GM12878 (cell line): ENCODE results near the gene SH3BP5. TPM values are rescaled to one million over a fixed set of nuclear protein-coding genes. Genes with fewer than 3 reads are reported as not detected.

Experiments
- ATAC-seq: fragments of 200-7000 bp; cut with Tn5 transposase; 3 replicates; pipeline ENCODE4 v1.9.1; 2020; ENCODE audit warnings: mild to moderate bottlenecking, moderate library complexity
- BruUV-seq: library from RNA; stranded (reverse); fragments of 400-500 nt; replicated peaks from 2 replicates; lab custom pipeline; 2021; lab: Mats Ljungman, UMichigan
- CTCF ChIA-PET: fragments of 300-600 bp; sonication (Branson Sonifier 250); formaldehyde crosslinking; extraction: SDS; loops from one replicate; lab custom pipeline; 2021; ENCODE audit warnings: inconsistent platforms; lab: Yijun Ruan, JAX
- POLR2A ChIA-PET: fragments of 350-600 bp; formaldehyde crosslinking; extraction: SDS; loops from one replicate; lab custom pipeline; 2021; ENCODE audit warnings: inconsistent platforms; lab: Charles Lee
- RAD21 ChIA-PET: fragments of 300-600 bp; sonication (Branson Sonifier 250); formaldehyde crosslinking; loops from one replicate; lab custom pipeline; 2023; ENCODE audit warnings: antibody characterized with exemption; ENCODE audit not compliant: unreplicated experiment; lab: Charles Lee
- SMC1A ChIA-PET: fragments of 300-600 bp; sonication (Branson Sonifier 250); formaldehyde crosslinking; loops from one replicate; lab custom pipeline; 2023; ENCODE audit not compliant: unreplicated experiment, uncharacterized antibody; lab: Charles Lee
- DNase-seq: peaks from one replicate; pipeline ENCODE4 v3.0.0-alpha.2; 2011; ENCODE audit warnings: low read depth, low spot score
- FAIRE-seq: peaks from 3 replicates; lab custom pipeline; 2011; peaks lifted over from hg19 to GRCh38; lab: Jason Lieb, UNC
- H2AFZ ChIP-seq: 2 replicates; pipeline ENCODE4 v1.6.0; 2011; ENCODE audit warnings: low read depth, low read length, control low read depth; ENCODE audit not compliant: control insufficient read depth
- H3K27ac ChIP-seq: 2 replicates; pipeline ENCODE4 v1.5.1; 2011; ENCODE audit warnings: control low read depth; ENCODE audit not compliant: control insufficient read depth, insufficient read depth
- H3K27me3 ChIP-seq, 2 experiments: replicated peaks in 1 of 2; 2 replicates each; pipeline versions ENCODE4 v1.6.0 to v1.6.1; 2011; ENCODE audit warnings: low read length in 1 of 2; ENCODE audit not compliant: control insufficient read depth in 2 of 2, insufficient read depth in 2 of 2
- H3K36me3 ChIP-seq, 2 experiments: 2 replicates each; pipeline ENCODE4 v1.5.1; 2011; ENCODE audit warnings: low read length in 1 of 2; ENCODE audit not compliant: control insufficient read depth in 2 of 2, insufficient read depth in 2 of 2
- H3K4me1 ChIP-seq: 2 replicates; pipeline ENCODE4 v1.6.1; 2011; ENCODE audit warnings: mild to moderate bottlenecking, low read length, moderate library complexity, mixed read lengths; ENCODE audit not compliant: control insufficient read depth, insufficient read depth
- H3K4me2 ChIP-seq: 2 replicates; pipeline ENCODE4 v1.6.0; 2011; ENCODE audit warnings: control low read depth; ENCODE audit not compliant: control insufficient read depth, insufficient read depth
- H3K4me3 ChIP-seq: fragments of 200-600 bp; sonication (generic); 2 replicates; pipeline ENCODE4 v1.5.1; 2016
- H3K79me2 ChIP-seq: 2 replicates; pipeline ENCODE4 v1.6.0; 2011; ENCODE audit warnings: low read length; ENCODE audit not compliant: control insufficient read depth, insufficient read depth
- H3K9ac ChIP-seq: 2 replicates; pipeline ENCODE4 v1.8.0; 2011; ENCODE audit warnings: low read length, control low read depth, mixed read lengths; ENCODE audit not compliant: control insufficient read depth, insufficient read depth
- H3K9me3 ChIP-seq: replicated peaks from 3 replicates; pipeline ENCODE4 v1.5.1; 2011; ENCODE audit warnings: mild to moderate bottlenecking, low read length; ENCODE audit not compliant: control insufficient read depth, insufficient read depth
- H4K20me1 ChIP-seq: 2 replicates; pipeline ENCODE4 v1.6.0; 2011; ENCODE audit not compliant: control insufficient read depth, insufficient read depth
- BCLAF1 ChIP-seq: fragments of 450-650 bp; IDR thresholded peaks from 2 replicates; pipeline ENCODE4 v1.6.1; 2017; ENCODE audit warnings: antibody characterized with exemption, mild to moderate bottlenecking, moderate library complexity
- CTCF ChIP-seq, 3 experiments: IDR thresholded peaks in 2 of 3; conservative IDR thresholded peaks in 1 of 3; 2 replicates each; pipeline ENCODE4 v1.5.1; 2011; ENCODE audit warnings: low read depth in 3 of 3, low read length in 3 of 3, mild to moderate bottlenecking in 3 of 3, control low read depth in 2 of 3, moderate library complexity in 2 of 3, inconsistent platforms in 1 of 3, mixed read lengths in 1 of 3; ENCODE audit not compliant: control insufficient read depth in 2 of 3, insufficient read depth in 1 of 3; ENCODE audit errors: extremely low read depth in 1 of 3
- IKZF1 ChIP-seq: fragments of 450-650 bp; conservative IDR thresholded peaks from 2 replicates; pipeline ENCODE4 v1.6.1; 2017; ENCODE audit warnings: antibody characterized with exemption, mild to moderate bottlenecking
- MYB ChIP-seq: fragments of 150-350 bp; IDR thresholded peaks from 2 replicates; pipeline ENCODE4 v1.6.1; 2014; ENCODE audit warnings: mild to moderate bottlenecking, low read depth, low read length, borderline replicate concordance
- NKRF ChIP-seq: fragments of 450-650 bp; conservative IDR thresholded peaks from 2 replicates; pipeline ENCODE4 v1.6.1; 2017; ENCODE audit warnings: mild to moderate bottlenecking, moderate library complexity
- NR2C2 ChIP-seq: IDR thresholded peaks from 2 replicates; pipeline ENCODE4 v1.6.1; 2011; ENCODE audit warnings: borderline replicate concordance, low read depth; ENCODE audit not compliant: control insufficient read depth, insufficient read length
- TCF7 ChIP-seq: IDR thresholded peaks from 2 replicates; pipeline ENCODE4 v1.6.1; 2014; ENCODE audit warnings: antibody characterized with exemption, borderline replicate concordance
- ZNF207 ChIP-seq: fragments of 450-650 bp; IDR thresholded peaks from 2 replicates; pipeline ENCODE4 v1.6.1; 2014; ENCODE audit warnings: antibody characterized with exemption, mild to moderate bottlenecking, borderline replicate concordance
- WGBS: methylation state at CpG from one replicate; pipeline ENCODE4 v1.1.6; 2016; ENCODE audit warnings: low lambda C conversion rate; ENCODE audit not compliant: insufficient replicate concordance, insufficient coverage; ENCODE audit errors: missing lambda C conversion rate; 5-methylcytosine and 5-hydroxymethylcytosine counted together
- in situ Hi-C: fragments of 300-500 bp; cut with MboI; formaldehyde crosslinking; loops from 9 replicates; pipeline ENCODE4 v1.14.3; 2018; ENCODE audit warnings: mixed read lengths
- intact Hi-C: fragments of 100-400 bp; cut with micrococcal nuclease; formaldehyde crosslinking; loops from one replicate; pipeline ENCODE4 v1.14.2; 2022; ENCODE audit not compliant: unreplicated experiment
- polyA plus RNA-seq, 11 experiments: library from polyadenylated mRNA; depleted of rRNA in 4 of 11; unstranded in 6 of 11; stranded (reverse) in 5 of 11; fragments of >200 nt; fragmentation: Nextera tagmentation in 4 of 11; fragmentation: Illumina TruSeq in 1 of 11; extraction: Ambion mirVana in 4 of 11; extraction: Trizol in 1 of 11; gene quantifications; 1 replicate in 1 of 11; 2 replicates in 10 of 11; pipeline versions ENCODE4 v1.2.1 to v1.2.3, GENCODE V29; 2011 to 2016; ENCODE audit warnings: inconsistent platforms in 2 of 11, missing spikeins in 2 of 11, low read depth in 1 of 11
- total RNA-seq, 4 experiments: library from RNA; depleted of rRNA in 3 of 4; stranded (reverse); fragments of >200 nt in 3 of 4; fragmentation: Illumina TruSeq in 1 of 4; extraction: Trizol in 1 of 4; gene quantifications; 2 replicates each; pipeline versions ENCODE4 v1.2.1 to v1.2.3, GENCODE V29; 2013 to 2021

SH3BP5 gene
- total and polyA plus RNA-seq, 10 of the 15 experiments (the other 5 are each of a cell fraction or from before 2014, with no cell fraction given): 14.9 to 87.5 (median 43.7) TPM

GRCh38 chr3:15323063-15323462 is 9.3 kb downstream of the SH3BP5 start:
- Histone ChIP-seq H3K27ac (no peak overlapping the region), H3K4me1 (peaks cover 26% of the 10 kb centered on the region), H3K9me3 (no peaks in the 10 kb centered on the region), H3K4me2 (no peak overlapping the region), H4K20me1 (no peaks in the 10 kb centered on the region), H3K4me3 (no peak overlapping the region), H3K27me3 (no peaks in the 10 kb centered on the region), H3K79me2 (peaks cover 7% of the 10 kb centered on the region), H3K9ac (no peak overlapping the region), H2AFZ (no peak overlapping the region), H3K36me3 (peaks cover 17 to 21% of the 10 kb centered on the region in 2 experiments)
- ATAC-seq (no peak), DNase-seq (no peak), FAIRE-seq (no peak)
- ChIA-PET CTCF (interaction anchor here (1.3 to 1.7 kb wide), 2 partner anchors 54 to 57 kb away, joined by 5 to 8 read pairs; no protein-coding TSS in a partner anchor), POLR2A (interaction anchor here (1.1 to 1.3 kb wide), 2 partner anchors 49 to 51 kb away, joined by 3 read pairs; no protein-coding TSS in a partner anchor), RAD21 (no interaction called here), SMC1A (interaction anchor here (1.2 to 1.5 kb wide), 4 partner anchors 11 to 56 kb away, joined by 3 to 6 read pairs (median 4); no protein-coding TSS in a partner anchor)
- in situ Hi-C loops: no loop called here
- TF ChIP-seq ZNF207: no peak
- WGBS: 86% methylated on average over 6 of the region's 6 CpGs
- intact Hi-C loops: no loop called here
- no TSS peak for BruUV-seq

GRCh38 chr3:15321349-15321748 is 11.0 kb downstream of the SH3BP5 start:
- RAD21 ChIA-PET: interaction anchor here (1.1 to 2.3 kb wide), 2 partner anchors 10 to 24 kb away, joined by 4 to 7 read pairs; no protein-coding TSS in a partner anchor
- TF ChIP-seq CTCF (IDR thresholded peaks at IDR 0.05 in 2 of 3, conservative IDR thresholded peaks at IDR 0.05 in 1 of 3; ENCODE audit: control insufficient read depth in 2 of 3, extremely low read depth in 1 of 3, insufficient read depth in 1 of 3, low read depth in 3 of 3, low read length in 3 of 3) (no peak), NR2C2 (no peak), NKRF (no peak), BCLAF1 (no peak), TCF7 (no peak), MYB (no peak), IKZF1 (no peak)

More at GRCh38 chr3:15321349-15321748, 11.0 kb downstream of the SH3BP5 start:
- peaks cover 16 to 17% of the 10 kb centered on the region in 2 experiments for H3K36me3 ChIP-seq
- BruUV-seq: no TSS peak
- H3K27ac ChIP-seq: no peak overlapping the region
- peaks cover 26% of the 10 kb centered on the region for H3K4me1 ChIP-seq
- H4K20me1 ChIP-seq: no peaks in the 10 kb centered on the region
- H3K9me3 ChIP-seq: no peaks in the 10 kb centered on the region
- WGBS: 100% methylated on average over 1 of the region's 1 CpG
- SMC1A ChIA-PET: interaction anchor here (0.9 to 4.1 kb wide), 12 partner anchors 9 to 78 kb away, joined by 3 to 37 read pairs (median 6); partner anchors contain the start of gene SH3BP5
- H2AFZ ChIP-seq: no peak overlapping the region
- H3K27me3 ChIP-seq: no peaks in the 10 kb centered on the region
- DNase-seq (no peak), ATAC-seq (no peak), FAIRE-seq (no peak)
- POLR2A ChIA-PET: interaction anchor here (0.7 to 1.5 kb wide), 3 partner anchors 9 to 59 kb away, joined by 3 to 18 read pairs (median 3); no protein-coding TSS in a partner anchor
- peaks cover 8% of the 10 kb centered on the region for H3K79me2 ChIP-seq
- intact Hi-C loops: no loop called here
- no peak overlapping the region for H3K9ac ChIP-seq
- CTCF ChIA-PET: interaction anchor here (1.1 to 2.8 kb wide), 6 partner anchors 9 to 271 kb away, joined by 3 to 21 read pairs (median 4); partner anchors contain the start of gene SH3BP5
- in situ Hi-C loops: no loop called here
- no peak overlapping the region for H3K4me2 ChIP-seq
- no peak overlapping the region for H3K4me3 ChIP-seq
